HL-60 (cell line): ENCODE results near the gene PTPRJ.

Experiments used
- DNase-seq, 2 experiments: peaks; one replicate each; pipeline ENCODE4 v3.0.0-alpha.2; 2010 to 2020; ENCODE audit warnings: low read depth in 1 of 2, low spot score in 1 of 2
- H3K27ac ChIP-seq: fragments of 250-450 bp; sonication (Bioruptor Pico); replicated peaks from 2 replicates; pipeline ENCODE4 v1.5.1; 2020; ENCODE audit warnings: mild to moderate bottlenecking, moderate library complexity
- H3K27me3 ChIP-seq: fragments of 250-450 bp; sonication (Bioruptor Pico); 2 replicates; pipeline ENCODE4 v1.5.1; 2021; ENCODE audit warnings: mild to moderate bottlenecking, moderate library complexity; ENCODE audit not compliant: insufficient read depth, poor library complexity, severe bottlenecking
- H3K4me3 ChIP-seq: replicated peaks from 2 replicates; pipeline ENCODE4 v1.5.1; 2011; ENCODE audit warnings: mild to moderate bottlenecking, control low read depth, low read length; ENCODE audit not compliant: insufficient read depth
- CTCF ChIP-seq: IDR thresholded peaks from one replicate; pipeline ENCODE4 v1.5.1; 2011; ENCODE audit warnings: low read length, control low read depth, inconsistent platforms; ENCODE audit not compliant: insufficient read depth
- GABPA ChIP-seq: IDR thresholded peaks from 2 replicates; pipeline ENCODE4 v1.6.1; 2012; ENCODE audit warnings: low read depth
- POLR2AphosphoS5 ChIP-seq: IDR thresholded peaks from 2 replicates; pipeline ENCODE4 v1.6.1; 2012; ENCODE audit warnings: low read depth
- SPI1 ChIP-seq: IDR thresholded peaks from 2 replicates; pipeline ENCODE4 v1.6.1; 2012; ENCODE audit warnings: low read depth, mild to moderate bottlenecking, borderline replicate concordance
- TF ChIP-seq, protein P1 (sequence below): IDR thresholded peaks from 2 replicates; pipeline ENCODE4 v1.6.1; 2012; ENCODE audit warnings: low read depth; ENCODE audit not compliant: insufficient replicate concordance

The PTPRJ gene

GRCh38 chr11:48099916-48100446 lies 119.6 kb downstream of the PTPRJ start:
- Histone ChIP-seq H3K27me3 (no peaks in the 10 kb centered on the region), H3K4me3 (no peak overlapping the region), H3K27ac (no peak overlapping the region)
- no peak for TF ChIP-seq GABPA
- no peak for DNase-seq

- no peak overlapping the region for H3K27ac ChIP-seq
- DNase-seq = no peak
- H3K4me3 ChIP-seq = no peak overlapping the region
- TF ChIP-seq, protein P1, sequence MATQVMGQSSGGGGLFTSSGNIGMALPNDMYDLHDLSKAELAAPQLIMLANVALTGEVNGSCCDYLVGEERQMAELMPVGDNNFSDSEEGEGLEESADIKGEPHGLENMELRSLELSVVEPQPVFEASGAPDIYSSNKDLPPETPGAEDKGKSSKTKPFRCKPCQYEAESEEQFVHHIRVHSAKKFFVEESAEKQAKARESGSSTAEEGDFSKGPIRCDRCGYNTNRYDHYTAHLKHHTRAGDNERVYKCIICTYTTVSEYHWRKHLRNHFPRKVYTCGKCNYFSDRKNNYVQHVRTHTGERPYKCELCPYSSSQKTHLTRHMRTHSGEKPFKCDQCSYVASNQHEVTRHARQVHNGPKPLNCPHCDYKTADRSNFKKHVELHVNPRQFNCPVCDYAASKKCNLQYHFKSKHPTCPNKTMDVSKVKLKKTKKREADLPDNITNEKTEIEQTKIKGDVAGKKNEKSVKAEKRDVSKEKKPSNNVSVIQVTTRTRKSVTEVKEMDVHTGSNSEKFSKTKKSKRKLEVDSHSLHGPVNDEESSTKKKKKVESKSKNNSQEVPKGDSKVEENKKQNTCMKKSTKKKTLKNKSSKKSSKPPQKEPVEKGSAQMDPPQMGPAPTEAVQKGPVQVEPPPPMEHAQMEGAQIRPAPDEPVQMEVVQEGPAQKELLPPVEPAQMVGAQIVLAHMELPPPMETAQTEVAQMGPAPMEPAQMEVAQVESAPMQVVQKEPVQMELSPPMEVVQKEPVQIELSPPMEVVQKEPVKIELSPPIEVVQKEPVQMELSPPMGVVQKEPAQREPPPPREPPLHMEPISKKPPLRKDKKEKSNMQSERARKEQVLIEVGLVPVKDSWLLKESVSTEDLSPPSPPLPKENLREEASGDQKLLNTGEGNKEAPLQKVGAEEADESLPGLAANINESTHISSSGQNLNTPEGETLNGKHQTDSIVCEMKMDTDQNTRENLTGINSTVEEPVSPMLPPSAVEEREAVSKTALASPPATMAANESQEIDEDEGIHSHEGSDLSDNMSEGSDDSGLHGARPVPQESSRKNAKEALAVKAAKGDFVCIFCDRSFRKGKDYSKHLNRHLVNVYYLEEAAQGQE = no peak
- TF ChIP-seq POLR2AphosphoS5 (no peak), GABPA (no peak), SPI1 (no peak), CTCF (no peak)
- H3K27me3 ChIP-seq = no peaks in the 10 kb centered on the region
These were observed 120.8 kb downstream of the PTPRJ start for GRCh38 chr11:48101044-48101733.

DNA sequence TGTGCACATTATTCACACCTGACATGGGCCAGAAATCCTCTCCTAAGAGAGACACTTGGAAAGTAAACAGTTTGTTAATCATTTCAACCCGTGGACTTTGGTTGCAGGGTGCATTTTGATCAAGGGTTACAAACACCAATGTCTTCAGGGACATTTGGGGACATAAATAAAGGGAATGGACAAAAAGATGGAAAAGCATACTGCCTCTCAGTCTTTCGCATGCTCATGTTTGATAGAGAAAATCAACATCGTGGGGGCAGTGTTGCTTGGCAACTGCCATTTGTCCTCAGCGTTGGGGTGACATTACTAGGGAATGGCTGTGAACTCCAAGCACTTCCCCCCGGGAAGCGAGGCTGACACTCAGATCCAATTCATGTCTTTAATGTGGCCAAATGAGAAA lies 121.6 kb downstream of the PTPRJ start:
- TF ChIP-seq, protein P1 = no peak
- Histone ChIP-seq H3K27ac (no peak overlapping the region), H3K4me3 (no peak overlapping the region), H3K27me3 (no peaks in the 10 kb centered on the region)
- DNase-seq = no peak

GRCh38 chr11:48103621-48104567 lies 123.5 kb downstream of the PTPRJ start:
- TF ChIP-seq CTCF (no peak), GABPA (no peak), POLR2AphosphoS5 (no peak), SPI1 (no peak)
- TF ChIP-seq, protein P1 = no peak
- DNase-seq = no peak
- no peak overlapping the region for H3K27ac ChIP-seq
- H3K4me3 ChIP-seq = no peak overlapping the region
- no peaks in the 10 kb centered on the region for H3K27me3 ChIP-seq
